Right lobe of liver (tissue), 4 donors: Measurements from ENCODE around the gene TRABD.

Experiments
- POLR2A ChIP-seq: fragments of 450-650 bp; IDR thresholded peaks from one replicate; pipeline ENCODE4 v1.6.1; 2017; ENCODE audit warnings: antibody characterized with exemption, mild to moderate bottlenecking
- TF ChIP-seq, protein P1 (sequence below), 4 donors: fragments of 200-600 bp in 3 of 4; fragments of 450-650 bp in 1 of 4; IDR thresholded peaks; one replicate each; pipeline versions ENCODE4 v1.5.1 to v1.8.0; 2016 to 2022; ENCODE audit warnings: antibody characterized with exemption in 4 of 4, mild to moderate bottlenecking in 2 of 4
- donor health status: DM: no; HTN: no; CAD: no.
- donor health status: DM: no; HTN: no; CAD: no.
- donor health status: DM: no; HTN: yes; CAD: no.

DNA sequence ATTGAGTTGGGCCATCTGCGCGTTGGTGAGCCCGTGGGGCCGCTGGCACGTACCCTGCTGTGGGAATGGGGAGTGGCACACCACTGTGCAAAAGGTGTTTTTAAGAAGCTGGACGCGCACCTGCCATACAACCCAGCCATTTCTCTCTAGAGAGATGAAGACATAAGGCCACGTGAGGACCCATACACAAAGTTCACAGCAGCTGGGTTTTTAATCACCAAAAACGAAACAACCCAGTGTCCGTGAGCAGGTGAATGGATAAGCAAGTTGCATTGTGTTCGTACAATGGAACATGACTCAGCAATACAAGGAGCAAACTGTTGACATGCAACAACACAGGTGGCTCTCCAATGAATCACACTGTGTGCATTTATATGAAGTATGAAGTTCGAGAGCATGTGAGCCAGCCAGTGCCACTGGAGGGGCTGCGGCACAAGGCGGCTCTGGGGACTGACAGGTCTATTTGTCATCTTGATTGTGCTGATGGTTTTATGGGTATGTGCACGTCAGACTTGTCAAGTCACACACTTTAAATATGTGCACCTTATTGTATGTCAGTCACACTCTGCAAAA is 45.8 kb upstream of the TRABD start:
- TF ChIP-seq, protein P1, sequence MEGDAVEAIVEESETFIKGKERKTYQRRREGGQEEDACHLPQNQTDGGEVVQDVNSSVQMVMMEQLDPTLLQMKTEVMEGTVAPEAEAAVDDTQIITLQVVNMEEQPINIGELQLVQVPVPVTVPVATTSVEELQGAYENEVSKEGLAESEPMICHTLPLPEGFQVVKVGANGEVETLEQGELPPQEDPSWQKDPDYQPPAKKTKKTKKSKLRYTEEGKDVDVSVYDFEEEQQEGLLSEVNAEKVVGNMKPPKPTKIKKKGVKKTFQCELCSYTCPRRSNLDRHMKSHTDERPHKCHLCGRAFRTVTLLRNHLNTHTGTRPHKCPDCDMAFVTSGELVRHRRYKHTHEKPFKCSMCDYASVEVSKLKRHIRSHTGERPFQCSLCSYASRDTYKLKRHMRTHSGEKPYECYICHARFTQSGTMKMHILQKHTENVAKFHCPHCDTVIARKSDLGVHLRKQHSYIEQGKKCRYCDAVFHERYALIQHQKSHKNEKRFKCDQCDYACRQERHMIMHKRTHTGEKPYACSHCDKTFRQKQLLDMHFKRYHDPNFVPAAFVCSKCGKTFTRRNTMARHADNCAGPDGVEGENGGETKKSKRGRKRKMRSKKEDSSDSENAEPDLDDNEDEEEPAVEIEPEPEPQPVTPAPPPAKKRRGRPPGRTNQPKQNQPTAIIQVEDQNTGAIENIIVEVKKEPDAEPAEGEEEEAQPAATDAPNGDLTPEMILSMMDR (IDR thresholded peaks at IDR 0.05) = no peak
- no peak for TF ChIP-seq POLR2A
